CD4-positive, alpha-beta T cell treated with Interleukin-6 for 4 hours (primary cell): ENCODE results near the gene BNIP3.
"Not testable (repeated sequence)": the region's sequence is repeated elsewhere in the genome, so short reads cannot be mapped to it uniquely, and the experiment has no call there.

Experiments
- DNase-seq: peaks from one replicate; pipeline ENCODE4 v3.0.0-alpha.2; 2020; ENCODE audit warnings: mixed read lengths

BNIP3 gene

DNA sequence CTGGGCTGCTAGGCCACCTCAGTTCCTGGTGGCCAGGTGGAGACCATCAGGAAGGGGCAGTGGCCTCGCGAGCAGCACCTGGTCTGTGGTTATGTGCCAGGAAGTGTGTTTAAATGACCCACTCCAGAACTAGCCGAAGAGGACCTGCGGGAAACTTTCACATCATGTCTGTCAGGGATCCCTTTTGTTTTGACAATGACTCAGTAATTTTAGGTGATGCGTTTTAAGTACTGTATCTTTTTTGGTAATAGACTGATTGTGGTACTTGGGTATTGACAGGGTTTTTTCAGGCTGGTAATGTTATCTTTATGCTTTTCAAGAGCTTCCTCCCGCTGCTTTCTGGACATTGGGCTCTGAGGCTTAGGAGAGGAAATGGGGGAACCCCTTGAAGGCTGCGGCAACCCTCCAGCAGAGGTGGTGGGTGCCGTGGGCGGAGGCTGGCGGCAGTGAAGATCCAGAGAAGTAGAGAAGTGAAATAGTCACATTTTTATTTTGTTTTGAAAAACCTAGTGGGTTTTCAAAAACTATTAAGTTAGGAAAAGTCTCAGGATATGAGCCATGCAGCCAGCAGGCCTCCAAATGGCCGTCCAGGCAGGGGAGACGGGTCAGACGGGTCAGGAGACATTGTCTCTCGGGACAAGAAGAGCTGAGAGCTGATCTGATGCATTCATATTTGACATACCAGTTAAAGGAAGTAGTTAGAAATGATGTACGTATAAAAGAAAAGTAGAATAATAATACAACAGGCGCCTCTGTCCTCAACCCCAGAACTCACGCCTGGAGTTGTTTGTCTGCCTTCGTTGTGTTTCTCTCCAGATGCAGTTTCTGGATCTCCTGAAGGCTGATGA, 53.3 kb downstream of the BNIP3 start:
- peak; percentile 38 for DNase-seq

DNA sequence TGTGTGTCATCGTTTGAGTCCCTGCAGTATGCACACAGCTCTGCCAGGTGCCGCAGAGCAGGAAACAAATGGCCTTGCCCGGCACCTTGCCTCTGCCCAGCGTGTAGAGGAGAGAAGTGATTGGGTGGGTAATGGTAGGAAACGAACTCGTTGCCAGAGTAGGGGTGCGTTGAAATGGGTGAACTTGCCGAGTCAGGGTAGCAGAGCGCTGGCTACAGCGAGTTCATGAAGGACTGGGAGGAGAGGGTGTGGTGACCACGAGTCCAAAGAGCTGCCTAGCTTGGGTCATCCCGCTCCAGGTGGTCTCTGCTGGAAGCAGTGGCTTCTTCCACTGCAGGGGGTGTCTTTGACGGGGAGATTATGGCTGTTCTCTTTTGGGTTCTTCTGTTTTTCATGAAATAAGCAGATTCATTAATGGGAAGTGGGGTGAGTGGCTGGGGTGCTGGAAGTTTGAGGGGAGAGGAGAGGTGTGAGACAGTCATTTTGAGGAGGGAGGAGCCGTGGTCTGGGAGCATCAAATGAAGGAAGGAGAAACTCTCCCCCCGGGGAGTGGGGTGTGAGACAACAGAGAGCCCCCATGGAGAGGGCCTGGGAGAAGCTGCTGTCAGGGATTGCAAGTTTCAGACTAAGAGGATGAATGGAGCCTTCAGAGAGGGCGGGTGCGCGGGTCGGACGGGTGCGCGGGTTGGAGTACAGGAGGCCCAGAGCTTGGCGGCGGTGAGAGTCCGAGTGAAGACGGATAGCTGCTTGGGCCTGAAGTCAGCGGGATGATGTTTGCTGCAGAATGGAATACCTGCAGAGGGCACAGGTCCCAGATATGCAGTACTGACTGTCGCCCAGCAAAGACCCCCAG, 54.8 kb downstream of the BNIP3 start:
- DNase-seq = no peak

DNA sequence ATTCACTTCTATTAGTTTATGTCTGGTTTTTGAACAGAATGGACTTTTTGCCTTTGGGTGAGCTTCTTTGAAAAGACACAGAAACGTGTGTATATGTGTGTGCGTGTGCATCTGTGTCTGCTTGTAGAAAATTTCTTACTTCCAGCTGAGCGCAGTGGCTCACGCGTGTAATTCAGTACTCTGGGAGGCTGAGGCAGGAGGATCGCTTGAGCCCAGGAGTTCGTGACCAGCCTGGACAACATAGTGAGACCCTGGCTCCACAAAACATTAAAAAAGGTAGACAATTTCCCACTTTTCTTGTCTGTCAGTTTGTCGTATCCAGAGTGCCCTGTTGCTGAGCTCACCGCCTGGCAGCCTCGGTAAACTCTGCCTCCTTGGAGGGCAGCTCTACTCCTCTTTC, 55.5 kb downstream of the BNIP3 start:
- no peak for DNase-seq

DNA sequence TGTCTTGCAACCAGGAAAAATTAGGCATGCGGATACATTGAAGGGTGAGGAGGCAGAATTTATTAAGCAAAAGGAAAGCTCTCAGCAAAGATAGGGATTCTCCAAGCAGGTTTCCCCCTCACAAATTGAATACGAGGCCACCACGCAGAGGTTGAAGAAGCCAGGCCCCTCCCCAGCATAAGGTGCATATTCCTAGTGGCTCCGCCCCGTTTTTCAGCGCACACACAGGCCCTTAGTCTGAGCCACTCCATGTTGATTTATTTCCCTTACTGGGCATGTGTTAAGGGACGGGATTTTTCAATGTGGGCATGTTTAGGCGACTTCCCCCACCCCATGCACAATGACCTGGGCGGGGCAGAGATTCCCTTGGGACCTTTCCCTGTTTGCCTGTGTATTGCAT, 56.0 kb downstream of the BNIP3 start:
- DNase-seq = no peak

DNA sequence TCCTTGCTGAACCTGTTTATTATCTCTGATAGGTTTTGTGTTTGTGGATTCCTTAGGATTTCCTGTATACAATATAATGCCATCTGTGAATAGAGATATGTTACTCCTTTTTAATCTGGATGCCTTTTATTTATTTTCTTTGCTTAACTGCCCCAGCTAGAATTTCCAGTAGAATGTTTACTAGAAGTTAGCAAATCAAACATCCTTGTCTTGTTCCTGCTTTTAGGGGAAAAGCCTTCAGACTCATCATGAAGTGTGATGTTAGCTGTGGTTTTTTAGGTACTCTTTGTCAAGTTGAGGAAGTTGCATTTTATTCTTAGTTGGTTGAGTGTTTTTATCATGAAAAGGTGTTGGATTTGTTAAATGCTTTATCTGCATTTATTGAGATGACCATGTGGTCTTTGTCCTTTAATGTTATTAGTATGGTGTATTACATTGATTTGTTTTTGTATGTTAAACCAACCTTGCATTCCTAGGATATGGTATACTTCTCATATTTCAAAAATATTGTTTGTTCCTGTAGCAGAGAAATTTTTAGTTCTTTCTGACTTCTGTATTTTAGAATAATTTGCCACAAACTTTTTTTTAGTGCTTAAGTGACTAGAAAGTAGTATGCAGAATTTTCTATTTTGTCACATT, 56.6 kb downstream of the BNIP3 start:
- DNase-seq = no peak

DNA sequence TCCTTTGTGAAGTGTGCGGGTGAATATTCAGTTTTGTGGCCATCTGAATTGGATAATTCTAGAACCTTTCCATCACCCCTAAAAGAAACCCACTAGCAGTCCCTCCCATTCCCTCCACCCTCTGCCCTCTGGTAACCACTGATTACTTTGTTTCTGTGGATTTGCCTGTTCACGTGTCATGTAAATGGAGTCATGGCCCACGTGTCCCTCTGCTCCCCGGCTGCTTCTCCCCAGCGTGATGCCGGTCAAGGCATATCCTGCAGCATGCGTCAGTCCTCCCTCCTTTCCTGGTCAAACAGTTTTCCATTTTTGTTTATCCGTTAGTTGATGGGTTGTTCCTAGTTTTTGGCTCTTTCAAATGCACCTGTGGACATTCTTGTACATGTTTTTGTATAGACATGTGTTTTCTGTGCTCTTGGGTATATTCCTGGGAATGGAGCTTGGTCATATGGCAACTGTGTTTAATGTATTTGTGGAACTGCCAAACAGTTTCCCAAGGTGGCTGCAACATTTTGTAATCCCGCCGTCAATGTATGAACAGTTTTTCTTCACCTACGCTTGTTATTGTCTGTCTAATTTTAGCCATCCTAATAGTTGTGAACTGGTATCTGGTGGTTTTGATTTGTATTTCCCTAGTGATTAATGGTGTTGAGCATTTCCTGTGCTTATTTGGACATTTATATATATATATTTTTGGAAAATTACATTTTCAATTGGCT, 58.5 kb downstream of the BNIP3 start:
- DNase-seq = no peak

DNA sequence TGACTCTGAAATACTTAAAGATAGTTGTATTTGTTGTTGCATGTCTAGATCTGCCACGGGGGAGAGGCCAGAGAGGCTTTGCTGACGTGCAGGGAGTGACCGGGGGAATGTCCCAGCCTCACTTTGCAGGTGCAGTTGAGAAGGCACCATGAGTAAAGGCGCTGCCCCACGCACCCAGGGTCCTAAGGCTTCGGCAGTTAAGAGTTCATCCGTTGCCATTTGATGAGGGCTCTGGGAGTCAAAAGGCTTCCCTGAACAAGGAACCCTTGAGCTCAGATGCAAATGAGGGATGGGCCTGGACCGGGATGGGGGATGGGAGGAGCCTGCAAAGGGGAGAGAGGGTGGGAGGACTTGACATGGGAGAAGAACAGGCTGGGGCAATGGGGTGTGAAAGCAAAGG, 60.5 kb downstream of the BNIP3 start:
- no peak for DNase-seq

DNA sequence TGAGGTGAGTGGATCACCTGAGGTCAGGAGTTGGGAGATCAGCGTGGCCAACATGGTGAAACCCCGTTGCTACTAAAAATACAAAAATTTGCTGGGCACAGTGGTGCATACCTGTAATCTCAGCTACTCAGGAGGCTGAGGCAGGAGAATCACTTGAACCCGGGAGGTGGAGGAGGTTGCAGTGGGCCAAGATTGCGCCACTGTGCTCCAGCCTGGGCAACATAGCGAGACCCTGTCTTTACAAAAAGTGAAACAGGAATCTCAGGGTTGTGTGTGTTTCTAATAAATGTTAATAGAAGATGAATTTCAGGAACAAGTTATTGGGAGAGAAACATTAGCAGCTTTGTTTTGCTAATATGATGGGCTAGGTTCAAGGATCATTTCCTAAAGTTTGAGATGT, 61.0 kb downstream of the BNIP3 start:
- DNase-seq = no peak

DNA sequence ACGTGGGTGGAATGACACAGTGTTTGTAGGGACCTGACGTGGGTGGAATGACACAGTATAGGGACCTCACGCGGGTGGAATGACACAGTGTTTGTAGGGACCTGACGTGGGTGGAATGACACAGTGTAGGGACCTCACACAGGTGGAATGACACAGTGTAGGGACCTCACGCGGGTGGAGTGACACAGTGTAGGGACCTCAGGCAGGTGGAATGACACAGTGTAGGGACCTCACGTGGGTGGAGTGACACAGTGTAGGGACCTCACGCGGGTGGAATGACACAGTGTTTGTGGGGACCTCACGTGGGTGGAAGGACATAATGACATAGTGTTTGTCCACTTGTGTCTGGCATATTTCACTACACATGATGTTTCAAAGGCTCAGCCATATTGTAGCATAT, 61.6 kb downstream of the BNIP3 start:
- no peak for DNase-seq

DNA sequence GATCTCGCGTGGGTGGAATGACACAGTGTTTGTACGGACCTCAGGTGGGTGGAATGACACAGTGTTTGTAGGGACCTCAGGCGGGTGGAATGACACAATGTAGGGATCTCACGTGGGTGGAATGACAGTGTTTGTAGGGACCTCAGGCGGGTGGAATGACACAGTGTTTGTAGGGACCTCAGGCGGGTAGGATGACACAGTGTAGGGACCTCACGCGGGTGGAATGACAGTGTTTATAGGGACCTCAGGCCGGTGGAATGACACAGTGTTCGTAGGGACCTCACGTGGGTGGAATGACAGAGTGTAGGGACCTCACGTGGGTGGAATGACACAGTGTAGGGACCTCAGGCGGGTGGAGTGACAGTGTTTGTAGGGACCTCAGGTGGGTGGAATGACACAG, 62.3 kb downstream of the BNIP3 start:
- DNase-seq = not testable (repeated sequence)
